Endothelial cell (in vitro differentiated cells): ENCODE data around the gene ADAMTS20. TPM values are rescaled to one million over a fixed set of nuclear protein-coding genes. Genes with fewer than 3 reads are reported as not detected.

Experiments used
- DNase-seq: peaks from one replicate; pipeline ENCODE4 v3.0.0; 2021; ENCODE audit warnings: low spot score
- H3K27ac Mint-ChIP-seq: one replicate; pipeline ENCODE4 v1.8.0; 2021; ENCODE audit warnings: mixed read lengths, inconsistent platforms; ENCODE audit not compliant: unreplicated experiment
- H3K27me3 Mint-ChIP-seq: one replicate; pipeline ENCODE4 v1.8.0; 2021; ENCODE audit warnings: mild to moderate bottlenecking, moderate library complexity, mixed read lengths, inconsistent platforms; ENCODE audit not compliant: unreplicated experiment
- H3K36me3 Mint-ChIP-seq: one replicate; pipeline ENCODE4 v1.8.0; 2021; ENCODE audit warnings: mild to moderate bottlenecking, low read depth, mixed read lengths, inconsistent platforms; ENCODE audit not compliant: unreplicated experiment
- H3K4me1 Mint-ChIP-seq: one replicate; pipeline ENCODE4 v1.8.0; 2021; ENCODE audit warnings: mild to moderate bottlenecking, mixed read lengths, inconsistent platforms; ENCODE audit not compliant: unreplicated experiment
- H3K4me3 Mint-ChIP-seq: one replicate; pipeline ENCODE4 v1.8.0; 2021; ENCODE audit warnings: mild to moderate bottlenecking, mixed read lengths, inconsistent platforms; ENCODE audit not compliant: unreplicated experiment
- H3K9me3 Mint-ChIP-seq: one replicate; pipeline ENCODE4 v1.8.0; 2021; ENCODE audit warnings: mixed read lengths, inconsistent platforms; ENCODE audit not compliant: unreplicated experiment
- CTCF ChIP-seq: fragments of 200-600 bp; sonication (generic); IDR thresholded peaks from one replicate; pipeline ENCODE4 v1.5.0; 2021; ENCODE audit warnings: antibody characterized with exemption; ENCODE audit not compliant: unreplicated experiment
- total RNA-seq: library from RNA; stranded (reverse); fragmentation: NEBNext Ultra II Directional; extraction: Animal tissue kit (Norgen Biotek cat#: 25700); gene quantifications from one replicate; pipeline ENCODE4 v1.2.1, GENCODE V29; 2021; ENCODE audit not compliant: unreplicated experiment

The ADAMTS20 gene
- total RNA-seq, 1 donor from 2014 or later = 0.15 TPM

- Mint-ChIP-seq H3K4me1 (no peaks in the 10 kb centered on the region), H3K4me3 (no peak overlapping the region), H3K27me3 (no peaks in the 10 kb centered on the region), H3K36me3 (no peaks in the 10 kb centered on the region), H3K27ac (no peak overlapping the region), H3K9me3 (no peaks in the 10 kb centered on the region)
- no peak for TF ChIP-seq CTCF
- DNase-seq = no peak
Observed at GRCh38 chr12:43357141-43357540, 194.9 kb downstream of the ADAMTS20 start.

- Mint-ChIP-seq H3K4me3 (no peak overlapping the region), H3K4me1 (no peaks in the 10 kb centered on the region), H3K36me3 (no peaks in the 10 kb centered on the region), H3K27ac (no peak overlapping the region), H3K9me3 (no peaks in the 10 kb centered on the region), H3K27me3 (no peaks in the 10 kb centered on the region)
- no peak for DNase-seq
- no peak for TF ChIP-seq CTCF
Observed at GRCh38 chr12:43352001-43352400, 200.0 kb downstream of the ADAMTS20 start.

- Mint-ChIP-seq H3K27me3 (no peaks in the 10 kb centered on the region), H3K36me3 (no peaks in the 10 kb centered on the region), H3K4me3 (no peak overlapping the region), H3K4me1 (no peaks in the 10 kb centered on the region), H3K9me3 (no peaks in the 10 kb centered on the region), H3K27ac (no peak overlapping the region)
- TF ChIP-seq CTCF = no peak
- DNase-seq = no peak
Observed at GRCh38 chr12:43349863-43350262, 202.1 kb downstream of the ADAMTS20 start.

GRCh38 chr12:43348221-43348620 lies 203.8 kb downstream of the ADAMTS20 start:
- H3K4me3 Mint-ChIP-seq = no peak overlapping the region
- H3K36me3 Mint-ChIP-seq = no peaks in the 10 kb centered on the region
- DNase-seq = no peak
- H3K4me1 Mint-ChIP-seq = no peaks in the 10 kb centered on the region
- no peak overlapping the region for H3K27ac Mint-ChIP-seq
- H3K27me3 Mint-ChIP-seq = no peaks in the 10 kb centered on the region
- TF ChIP-seq CTCF = no peak
- no peaks in the 10 kb centered on the region for H3K9me3 Mint-ChIP-seq

- Mint-ChIP-seq H3K27me3 (no peaks in the 10 kb centered on the region), H3K4me1 (no peaks in the 10 kb centered on the region), H3K9me3 (no peaks in the 10 kb centered on the region), H3K4me3 (no peak overlapping the region), H3K27ac (no peak overlapping the region), H3K36me3 (no peaks in the 10 kb centered on the region)
- DNase-seq = no peak
- TF ChIP-seq CTCF = no peak
Observed at GRCh38 chr12:43347026-43347425, 205.0 kb downstream of the ADAMTS20 start.
